ENCODE measurements around the gene VEGFB.

VEGFB gene

DNA sequence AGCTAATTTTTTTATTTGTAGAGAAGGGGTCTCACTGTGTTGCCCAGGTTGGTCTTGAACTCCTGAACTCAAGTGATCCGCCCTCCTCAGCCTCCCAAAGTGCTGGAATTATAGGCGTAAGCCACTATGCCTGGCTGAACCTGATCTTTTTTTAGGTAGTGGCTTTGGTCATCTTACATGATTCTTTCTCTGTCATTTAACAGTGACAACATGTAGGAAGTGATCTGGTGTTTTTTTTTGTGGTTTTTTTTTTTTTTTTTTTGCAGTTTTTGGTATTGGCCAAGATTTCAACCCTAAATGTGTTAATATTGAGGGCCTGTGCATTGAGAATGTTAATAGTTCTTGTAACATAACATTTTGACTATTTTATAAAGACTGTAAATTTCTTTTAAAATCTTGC, 35.9 kb upstream of the VEGFB start:
- H3K4me3 ChIP-seq (ENCODE audit: low read depth, low read length) = no peak overlapping the region
- TF ChIP-seq, protein P1, sequence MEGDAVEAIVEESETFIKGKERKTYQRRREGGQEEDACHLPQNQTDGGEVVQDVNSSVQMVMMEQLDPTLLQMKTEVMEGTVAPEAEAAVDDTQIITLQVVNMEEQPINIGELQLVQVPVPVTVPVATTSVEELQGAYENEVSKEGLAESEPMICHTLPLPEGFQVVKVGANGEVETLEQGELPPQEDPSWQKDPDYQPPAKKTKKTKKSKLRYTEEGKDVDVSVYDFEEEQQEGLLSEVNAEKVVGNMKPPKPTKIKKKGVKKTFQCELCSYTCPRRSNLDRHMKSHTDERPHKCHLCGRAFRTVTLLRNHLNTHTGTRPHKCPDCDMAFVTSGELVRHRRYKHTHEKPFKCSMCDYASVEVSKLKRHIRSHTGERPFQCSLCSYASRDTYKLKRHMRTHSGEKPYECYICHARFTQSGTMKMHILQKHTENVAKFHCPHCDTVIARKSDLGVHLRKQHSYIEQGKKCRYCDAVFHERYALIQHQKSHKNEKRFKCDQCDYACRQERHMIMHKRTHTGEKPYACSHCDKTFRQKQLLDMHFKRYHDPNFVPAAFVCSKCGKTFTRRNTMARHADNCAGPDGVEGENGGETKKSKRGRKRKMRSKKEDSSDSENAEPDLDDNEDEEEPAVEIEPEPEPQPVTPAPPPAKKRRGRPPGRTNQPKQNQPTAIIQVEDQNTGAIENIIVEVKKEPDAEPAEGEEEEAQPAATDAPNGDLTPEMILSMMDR (IDR thresholded peaks at IDR 0.05; ENCODE audit: low read depth, low read length, missing control alignments) = no peak
- no peak for DNase-seq (ENCODE audit: low read depth)

- no peak for DNase-seq (ENCODE audit: low read depth)
- H3K4me3 ChIP-seq (ENCODE audit: low read depth, low read length) = no peak overlapping the region
- TF ChIP-seq, protein P1 (IDR thresholded peaks at IDR 0.05; ENCODE audit: low read depth, low read length, missing control alignments) = no peak
Observed at GRCh38 chr11:64201543-64201942, 32.8 kb upstream of the VEGFB start.

DNA sequence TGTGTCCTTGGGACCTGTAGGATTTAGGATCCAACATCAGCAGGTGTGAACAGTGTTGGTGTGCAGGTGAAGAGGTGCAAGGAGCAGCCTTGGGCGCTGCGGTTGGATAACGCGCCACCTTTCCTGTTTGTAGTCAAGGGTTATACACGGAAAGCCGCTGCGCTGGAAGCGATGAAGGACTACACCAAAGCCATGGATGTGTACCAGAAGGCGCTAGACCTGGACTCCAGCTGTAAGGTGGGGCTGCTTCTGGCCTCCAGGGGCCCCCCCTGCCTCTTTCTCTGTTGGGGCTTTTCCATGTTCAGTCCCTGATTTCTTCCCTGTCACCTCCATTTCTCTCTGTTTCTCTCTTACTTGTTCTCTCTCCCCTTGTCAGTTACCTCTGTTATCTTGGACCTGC, 31.4 kb upstream of the VEGFB start:
- TF ChIP-seq, protein P1 (IDR thresholded peaks at IDR 0.05; ENCODE audit: low read depth, low read length, missing control alignments) = no peak
- DNase-seq (ENCODE audit: low read depth) = no peak
- no peak overlapping the region for H3K4me3 ChIP-seq (ENCODE audit: low read depth, low read length)

- TF ChIP-seq, protein P1 (IDR thresholded peaks at IDR 0.05; ENCODE audit: low read depth, low read length, missing control alignments) = no peak
- no peak overlapping the region for H3K4me3 ChIP-seq (ENCODE audit: low read depth, low read length)
- DNase-seq (ENCODE audit: low read depth) = no peak
Observed at GRCh38 chr11:64203421-64204079, 30.8 kb upstream of the VEGFB start.

- H3K4me3 ChIP-seq (ENCODE audit: low read depth, low read length) = no peak overlapping the region
- TF ChIP-seq, protein P1 (IDR thresholded peaks at IDR 0.05; ENCODE audit: low read depth, low read length, missing control alignments) = no peak
- DNase-seq (ENCODE audit: low read depth) = no peak
Observed at GRCh38 chr11:64204080-64204440, 30.3 kb upstream of the VEGFB start.

- H3K4me3 ChIP-seq (ENCODE audit: low read depth, low read length) = no peak overlapping the region
- TF ChIP-seq, protein P1 (IDR thresholded peaks at IDR 0.05; ENCODE audit: low read depth, low read length, missing control alignments) = peak; percentile 77
- DNase-seq (ENCODE audit: low read depth) = no peak
Observed at GRCh38 chr11:64204464-64204989, 29.9 kb upstream of the VEGFB start.
